ENCODE data around the gene CTH. TPM values are rescaled to one million over a fixed set of nuclear protein-coding genes. Genes with fewer than 3 reads are reported as not detected.
"Not testable (repeated sequence)": the region's sequence is repeated elsewhere in the genome, so short reads cannot be mapped to it uniquely, and the experiment has no call there.

Gene CTH
- polyA plus RNA-seq, 4 donors = 12.5 to 16.2 (median 13.9) TPM

DNA sequence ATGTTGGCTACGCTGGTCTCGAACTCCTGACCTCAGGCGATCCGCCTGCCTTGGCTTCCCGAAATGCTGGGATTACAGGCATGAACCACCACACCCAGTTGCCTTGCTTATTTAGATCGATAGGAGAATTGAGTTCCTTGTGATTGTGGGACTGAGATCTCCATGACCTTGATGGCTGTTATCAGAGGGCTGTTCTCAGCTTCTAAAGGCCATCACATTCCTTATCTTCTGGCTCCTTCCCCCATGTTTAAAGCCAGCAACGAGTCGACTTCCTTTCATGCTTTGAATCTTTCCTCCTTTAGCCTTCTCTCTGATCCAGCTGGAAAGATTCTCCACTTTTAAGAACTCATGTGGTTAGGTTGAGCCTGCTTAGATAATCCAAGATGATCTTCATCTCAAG lies 38.0 kb downstream of the CTH start:
- DNase-seq (ENCODE audit: low read depth in 4 of 4, low spot score in 3 of 4) = no peak

DNA sequence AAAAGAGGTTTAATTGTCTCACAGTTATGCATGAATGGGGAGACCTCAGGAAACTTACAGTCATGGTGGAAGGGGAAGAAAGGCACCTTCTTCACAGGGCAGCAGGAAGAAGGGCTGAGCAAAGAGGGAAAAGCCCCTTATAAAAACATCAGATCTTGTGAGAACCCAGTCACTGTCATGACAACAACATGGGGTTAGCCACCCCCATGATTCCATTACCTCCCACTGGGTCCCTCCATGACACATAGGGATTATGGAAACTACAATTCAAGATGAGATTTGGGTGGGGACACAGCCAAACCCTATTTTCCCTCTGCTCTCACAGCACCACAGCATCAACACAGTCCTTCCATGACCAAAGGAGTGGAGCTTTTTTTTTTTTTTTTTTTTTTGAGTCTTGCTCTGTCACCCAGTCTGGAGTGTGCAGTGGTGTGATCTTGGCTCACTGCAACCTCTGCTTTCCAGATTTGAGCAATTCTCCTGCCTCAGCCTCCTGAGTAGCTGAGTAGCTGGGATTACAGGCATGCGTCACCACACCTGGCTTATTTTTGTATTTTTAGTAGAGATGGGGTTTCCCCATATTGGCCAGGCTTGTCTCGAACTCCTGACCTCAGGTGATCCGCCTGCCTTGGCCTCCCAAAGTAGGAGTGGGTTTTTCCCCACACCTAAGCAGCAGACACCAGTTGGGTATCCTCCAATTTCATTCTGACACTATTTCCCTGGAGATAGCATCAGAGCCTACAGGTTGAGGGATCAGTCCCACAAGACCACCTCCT lies 41.3 kb downstream of the CTH start:
- not testable (repeated sequence) for DNase-seq (ENCODE audit: low read depth in 4 of 4, low spot score in 3 of 4)

DNA sequence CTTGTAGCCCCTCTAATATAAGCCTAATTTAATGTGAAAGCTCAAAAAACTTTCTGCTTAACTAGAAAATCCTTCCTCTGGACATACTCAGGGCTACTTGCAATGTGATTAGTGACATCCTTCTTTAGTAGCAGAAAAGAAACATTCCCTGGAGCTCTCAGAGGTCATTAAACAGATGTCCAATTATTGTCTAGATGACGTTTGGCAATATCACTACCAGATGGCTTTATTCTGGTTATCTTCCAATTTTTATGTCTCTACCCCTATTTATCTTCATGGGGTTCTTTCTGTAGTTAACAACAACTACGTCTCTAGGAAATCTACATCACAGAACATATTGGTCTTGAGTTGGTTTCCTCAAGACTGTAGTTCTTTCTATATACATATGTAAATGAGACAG lies 44.2 kb downstream of the CTH start:
- no peak for DNase-seq (ENCODE audit: low read depth in 4 of 4, low spot score in 3 of 4)

DNA sequence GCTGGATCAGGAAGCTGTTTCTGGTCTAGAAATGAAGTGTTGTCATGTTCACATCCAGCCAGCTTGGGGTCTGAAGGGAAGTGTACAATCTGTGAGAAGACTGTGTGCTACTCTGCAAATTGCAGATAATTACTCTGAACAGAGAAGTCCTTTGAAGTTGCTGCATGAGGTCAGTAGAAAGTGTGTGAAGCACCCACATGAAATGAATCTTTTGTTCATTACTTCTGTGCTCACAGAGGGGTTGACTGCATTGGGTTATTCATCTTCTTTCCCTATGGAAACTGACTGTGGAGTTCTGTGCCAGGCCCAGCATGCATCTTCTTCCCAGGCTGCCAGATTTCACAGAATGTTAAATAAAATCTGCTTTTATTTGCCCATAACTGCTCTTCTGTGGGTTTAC lies 47.1 kb downstream of the CTH start:
- no peak for DNase-seq (ENCODE audit: low read depth in 4 of 4, low spot score in 3 of 4)

DNA sequence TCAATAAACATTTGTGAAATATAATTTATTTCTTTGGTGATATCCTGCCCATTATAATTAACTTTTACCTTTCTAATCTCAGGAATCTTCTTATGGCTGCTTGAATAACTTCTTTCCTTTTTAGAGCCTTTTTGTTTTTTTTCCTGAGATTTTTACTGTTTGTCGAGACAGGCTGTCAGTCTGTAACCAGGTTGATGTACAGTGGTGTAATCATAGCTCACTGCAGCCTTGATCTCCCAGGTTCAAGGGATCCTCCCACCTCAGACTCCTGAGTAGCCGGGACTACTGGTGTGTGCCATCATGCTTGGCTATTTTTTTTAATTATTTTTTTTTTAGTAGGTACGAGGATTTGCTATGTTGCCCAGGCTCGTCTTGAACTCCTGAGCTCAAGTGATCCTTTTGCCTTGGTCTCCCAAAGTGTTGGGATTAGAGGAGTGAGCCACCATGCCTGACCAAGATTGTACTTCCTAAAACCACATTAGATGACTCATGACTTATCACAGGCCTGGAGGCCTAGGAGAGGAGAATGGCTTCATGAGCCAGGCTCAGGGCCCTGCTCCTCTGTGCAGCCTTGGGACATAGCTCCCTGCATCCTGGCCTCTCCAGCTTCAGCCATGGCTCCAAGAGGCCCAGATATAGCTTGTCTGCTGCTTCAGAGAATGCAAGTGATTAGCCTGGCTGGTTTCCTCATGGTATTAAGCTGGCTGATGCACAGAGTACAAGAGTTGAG lies 48.6 kb downstream of the CTH start:
- no peak for DNase-seq (ENCODE audit: low read depth in 4 of 4, low spot score in 3 of 4)

DNA sequence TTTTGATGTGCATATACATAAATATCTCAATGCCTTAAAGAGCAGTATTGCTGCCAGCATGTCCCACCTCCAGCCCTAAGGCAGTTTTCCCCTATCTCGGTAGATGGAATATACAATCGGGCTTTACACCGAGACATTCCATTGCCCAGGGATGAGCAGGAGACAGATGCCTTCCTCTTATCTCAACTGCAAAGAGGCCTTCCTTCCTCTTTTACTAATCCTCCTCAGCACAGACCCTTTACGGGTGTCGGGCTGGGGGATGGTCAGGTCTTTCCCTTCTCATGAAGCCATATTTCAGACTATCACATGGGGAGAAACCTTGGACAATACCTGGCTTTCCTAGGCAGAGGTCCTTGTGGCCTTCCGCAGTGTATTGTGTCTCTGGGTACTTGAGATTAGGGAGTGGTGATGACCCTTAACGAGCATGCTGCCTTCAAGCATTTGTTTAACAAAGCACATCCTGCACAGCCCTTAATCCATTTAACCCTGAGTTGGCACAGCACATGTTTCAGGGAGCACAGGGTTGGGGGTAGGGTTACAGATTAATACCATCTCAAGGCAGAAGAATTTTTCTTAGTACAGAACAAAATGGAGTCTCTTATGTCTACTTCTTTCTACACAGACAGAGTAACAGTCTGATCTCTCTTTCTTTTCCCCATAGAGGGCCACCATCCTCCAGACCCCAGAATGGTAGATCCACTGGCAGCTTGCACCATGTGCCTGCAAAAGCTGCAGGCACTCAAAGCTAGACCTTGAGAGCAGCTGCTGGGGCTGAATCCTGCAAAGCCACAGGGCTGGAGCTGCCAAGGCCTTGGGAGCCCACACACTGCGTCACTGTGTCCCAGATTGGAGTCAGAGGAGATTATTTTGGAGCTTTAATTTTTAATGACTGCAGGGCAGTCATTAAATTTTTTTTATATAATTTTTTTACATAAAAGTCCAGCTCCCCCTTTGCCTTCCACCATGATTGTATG lies 50.0 kb downstream of the CTH start:
- DNase-seq (ENCODE audit: low read depth in 4 of 4, low spot score in 3 of 4) = not testable (repeated sequence)

DNA sequence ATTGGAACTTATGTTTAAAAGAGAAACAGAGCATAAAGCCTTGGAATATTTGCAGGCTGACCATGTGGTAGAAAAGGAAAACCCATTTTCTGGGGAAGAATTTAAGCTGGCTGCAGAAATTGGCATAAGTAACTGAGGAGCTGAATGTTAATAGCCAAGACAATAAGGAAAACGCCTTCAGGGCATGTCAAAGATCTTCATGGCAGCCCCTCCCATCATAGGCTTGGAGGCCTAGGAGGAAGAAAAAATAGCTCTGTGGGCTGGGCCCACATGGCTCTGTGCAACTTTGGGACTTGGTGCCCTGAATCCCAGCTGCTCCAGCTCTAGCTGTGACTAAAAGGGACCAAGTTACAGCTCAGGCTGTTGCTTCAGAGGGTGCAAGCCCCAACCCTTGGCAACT lies 51.5 kb downstream of the CTH start:
- no peak for DNase-seq (ENCODE audit: low read depth in 4 of 4, low spot score in 3 of 4)

DNA sequence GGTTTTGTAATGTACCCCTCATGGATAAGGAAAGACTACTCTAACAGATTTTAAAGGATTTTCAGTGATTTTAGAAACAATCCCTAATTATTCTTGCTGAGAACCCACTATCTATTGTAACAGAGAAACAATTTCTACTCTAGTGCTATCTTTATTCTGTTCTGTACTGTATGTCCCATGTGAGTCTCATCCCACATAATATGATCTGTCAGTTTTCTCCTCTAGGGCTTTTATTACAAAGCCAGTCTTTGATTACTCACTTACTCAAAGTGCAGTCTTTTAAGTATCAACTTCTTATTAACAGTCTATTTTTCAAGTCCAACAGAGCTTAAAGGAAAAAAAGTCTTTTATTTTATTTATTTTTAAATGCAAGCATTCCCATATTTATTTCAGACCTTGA lies 54.8 kb downstream of the CTH start:
- DNase-seq (ENCODE audit: low read depth in 4 of 4, low spot score in 3 of 4) = no peak

DNA sequence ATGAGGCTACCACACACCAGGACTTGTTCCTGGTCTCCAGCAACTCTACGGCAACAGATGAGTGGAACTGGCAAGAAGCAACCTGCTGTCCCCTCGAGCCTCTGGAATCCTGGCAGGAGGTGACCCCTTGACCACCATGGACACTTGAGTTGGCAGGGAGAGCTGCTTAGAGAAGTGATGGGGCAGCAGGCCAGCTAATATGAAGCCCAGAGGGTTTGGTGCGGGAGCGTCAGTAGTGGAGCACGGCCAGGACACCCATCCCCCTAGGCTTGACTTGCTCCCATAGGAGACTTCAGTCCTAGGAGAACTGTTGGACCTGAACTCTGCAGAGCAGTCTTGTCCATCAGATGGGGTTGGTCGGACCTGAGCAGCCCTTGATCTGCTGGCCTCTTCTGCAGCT lies 56.5 kb downstream of the CTH start:
- DNase-seq (ENCODE audit: low read depth in 4 of 4, low spot score in 3 of 4) = no peak

DNA sequence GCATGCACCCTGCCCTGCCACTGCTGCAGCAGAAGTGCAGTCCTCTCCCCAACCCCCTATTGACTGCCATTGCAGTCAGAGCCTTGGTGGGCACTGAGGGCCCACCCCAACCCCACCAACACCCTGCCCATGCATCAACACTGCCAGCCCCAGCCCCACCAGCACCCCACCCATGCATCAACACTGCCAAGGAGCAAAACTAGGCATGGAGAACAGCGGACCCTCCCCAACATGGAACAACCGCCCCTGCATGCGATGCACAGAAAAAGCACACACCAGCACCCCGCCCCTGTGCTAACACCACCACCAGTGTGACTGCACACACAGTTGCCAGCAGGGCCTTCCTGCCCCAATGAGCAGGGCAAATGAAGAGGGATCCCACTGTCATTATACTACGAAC lies 57.1 kb downstream of the CTH start:
- DNase-seq (ENCODE audit: low read depth in 4 of 4, low spot score in 3 of 4) = no peak

DNA sequence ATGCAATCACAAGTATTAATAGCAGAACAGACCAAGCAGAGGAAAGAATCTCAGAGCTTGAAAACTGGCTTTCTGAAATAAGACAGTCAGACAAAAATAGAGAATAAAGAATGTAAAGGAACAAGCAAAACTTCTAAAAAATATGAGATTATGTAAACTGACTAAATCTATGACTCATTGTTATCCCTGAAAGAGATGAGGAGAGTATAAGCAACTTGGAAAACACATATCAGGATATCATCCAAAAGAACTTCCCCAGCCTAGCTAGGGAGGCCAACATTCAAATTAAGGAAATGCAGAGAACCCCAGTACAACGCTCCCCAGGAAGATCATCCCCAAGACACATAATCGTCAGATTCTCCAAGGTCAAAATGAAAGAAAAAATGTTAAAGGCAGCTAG lies 58.1 kb downstream of the CTH start:
- DNase-seq (ENCODE audit: low read depth in 4 of 4, low spot score in 3 of 4) = not testable (repeated sequence)

DNA sequence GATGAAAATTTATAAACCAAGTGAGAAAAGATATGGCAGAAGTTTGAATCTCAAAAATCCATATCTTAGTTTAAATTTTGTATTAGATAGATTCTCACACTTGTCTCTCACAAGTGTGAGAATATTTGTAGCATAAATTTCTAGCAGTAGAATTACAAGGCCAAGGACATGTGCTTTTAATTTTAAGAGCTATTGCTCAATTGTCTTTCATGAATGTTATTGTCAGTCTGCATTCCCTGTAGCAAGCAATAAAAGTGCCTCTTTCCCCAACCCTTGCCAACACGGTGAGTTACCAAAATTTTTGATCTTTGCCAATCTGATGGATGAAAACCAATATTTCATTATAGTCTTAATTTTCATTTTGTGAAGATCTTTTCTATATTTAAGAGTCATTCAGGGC lies 64.0 kb downstream of the CTH start:
- DNase-seq (ENCODE audit: low read depth in 4 of 4, low spot score in 3 of 4) = no peak

DNA sequence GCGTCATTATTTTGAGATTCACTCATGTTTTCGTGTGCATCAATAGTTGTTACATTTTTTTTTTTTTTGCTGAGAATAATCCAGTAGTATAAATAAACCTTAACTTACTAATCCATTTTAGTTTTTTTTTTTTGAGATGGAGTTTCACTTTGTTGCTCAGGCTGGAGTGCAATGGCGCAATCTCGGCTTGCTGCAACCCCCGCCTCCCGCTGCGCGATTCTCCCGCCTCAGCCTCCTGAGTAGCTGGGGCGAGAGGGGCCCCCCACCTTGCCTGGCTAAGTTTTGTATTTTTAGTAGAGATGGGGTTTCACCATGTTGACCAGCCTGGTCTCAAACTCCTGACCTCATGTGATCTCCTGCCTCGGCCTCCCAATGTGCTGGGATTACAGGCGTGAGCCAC lies 66.0 kb downstream of the CTH start:
- no peak for DNase-seq (ENCODE audit: low read depth in 4 of 4, low spot score in 3 of 4)

DNA sequence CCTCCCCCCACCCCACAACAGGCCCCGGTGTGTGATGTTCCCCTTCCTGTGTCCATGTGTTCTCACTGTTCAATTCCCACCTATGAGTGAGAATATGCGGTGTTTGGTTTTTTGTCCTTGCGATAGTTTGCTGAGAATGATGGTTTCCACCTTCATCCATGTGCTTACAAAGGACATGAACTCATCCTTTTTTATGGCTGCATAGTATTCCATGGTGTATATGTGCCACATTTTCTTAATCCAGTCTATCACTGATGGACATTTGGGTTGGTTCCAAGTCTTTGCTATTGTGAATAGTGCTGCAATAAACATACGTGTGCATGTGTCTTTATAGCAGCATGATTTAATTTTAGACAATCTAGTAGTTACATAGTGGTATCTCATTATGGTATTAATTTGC lies 66.8 kb downstream of the CTH start:
- not testable (repeated sequence) for DNase-seq (ENCODE audit: low read depth in 4 of 4, low spot score in 3 of 4)

DNA sequence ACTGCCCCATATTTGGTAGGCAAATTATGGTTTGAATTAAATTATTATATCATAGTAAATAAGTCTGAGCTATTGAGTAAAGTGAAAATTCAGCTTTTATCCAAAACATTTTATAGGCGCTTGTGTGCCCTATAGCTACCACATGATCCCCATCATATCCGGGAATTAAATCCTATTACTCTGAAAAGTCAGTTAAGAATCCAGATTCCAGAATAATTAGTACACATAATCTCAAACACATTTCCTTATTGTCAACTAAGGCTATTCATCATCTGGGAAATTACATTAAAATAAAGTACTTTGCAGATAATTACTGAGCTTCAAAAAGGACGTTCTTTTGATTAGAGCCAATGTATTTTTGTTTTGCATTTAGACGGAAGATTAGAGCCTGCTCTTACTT lies 72.3 kb downstream of the CTH start:
- DNase-seq (ENCODE audit: low read depth in 4 of 4, low spot score in 3 of 4) = no peak

DNA sequence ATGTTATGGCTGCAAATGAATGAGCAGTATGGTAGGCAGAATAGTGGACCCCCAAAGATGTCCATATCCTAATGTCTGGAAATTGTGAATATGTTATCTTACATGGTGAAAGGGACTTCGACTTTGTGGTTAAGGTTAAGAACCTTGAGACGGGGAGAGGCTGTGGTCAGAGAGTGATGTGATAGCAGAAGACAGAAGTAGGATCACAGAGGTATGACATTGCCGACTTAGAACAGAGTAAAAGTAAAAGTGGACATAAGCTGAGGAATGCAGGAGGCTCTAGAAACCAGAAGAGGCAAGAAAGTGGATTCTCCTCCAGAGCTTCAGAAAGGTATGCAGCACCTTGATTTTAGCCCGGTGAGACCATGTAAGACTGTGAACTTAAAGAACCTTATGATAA lies 74.6 kb downstream of the CTH start:
- DNase-seq (ENCODE audit: low read depth in 4 of 4, low spot score in 3 of 4) = no peak

DNA sequence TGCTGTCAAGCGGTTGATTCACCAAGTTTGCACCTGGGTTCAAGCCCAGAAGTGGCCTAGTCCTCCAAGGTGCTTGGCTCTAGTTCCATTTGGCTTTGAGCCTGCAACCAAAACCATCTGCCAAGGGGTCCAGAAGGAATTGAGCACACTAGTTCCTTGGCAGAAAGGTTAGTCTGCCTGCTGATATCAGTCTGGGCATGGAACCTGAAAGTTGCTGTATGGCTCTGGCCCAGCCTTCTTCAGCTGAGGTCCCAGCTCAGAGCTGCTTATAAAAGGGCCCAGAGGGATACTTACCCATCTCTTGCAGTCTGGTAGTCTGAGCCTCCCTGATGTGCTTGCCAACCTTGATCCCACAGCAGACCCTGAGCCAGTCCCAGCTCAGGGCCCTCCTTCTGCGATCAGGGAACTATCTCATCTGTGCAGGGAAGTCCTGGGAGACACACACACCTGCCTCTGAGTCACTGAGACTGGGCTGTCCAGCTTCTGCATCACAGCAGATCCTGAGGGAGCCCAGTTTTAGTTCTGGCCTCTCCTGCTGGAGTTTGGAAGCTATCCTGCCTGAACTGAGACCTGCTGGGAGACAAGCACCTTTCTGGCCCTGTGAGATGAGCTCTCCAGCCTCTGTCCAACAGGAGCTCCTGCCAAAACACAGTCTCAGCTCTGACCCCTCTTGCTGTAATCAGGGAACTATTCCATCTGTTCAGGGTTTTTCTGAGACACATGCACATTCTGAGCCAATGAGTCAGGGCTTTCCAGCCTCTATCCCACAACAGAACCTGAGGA lies 75.8 kb downstream of the CTH start:
- no peak for DNase-seq (ENCODE audit: low read depth in 4 of 4, low spot score in 3 of 4)

DNA sequence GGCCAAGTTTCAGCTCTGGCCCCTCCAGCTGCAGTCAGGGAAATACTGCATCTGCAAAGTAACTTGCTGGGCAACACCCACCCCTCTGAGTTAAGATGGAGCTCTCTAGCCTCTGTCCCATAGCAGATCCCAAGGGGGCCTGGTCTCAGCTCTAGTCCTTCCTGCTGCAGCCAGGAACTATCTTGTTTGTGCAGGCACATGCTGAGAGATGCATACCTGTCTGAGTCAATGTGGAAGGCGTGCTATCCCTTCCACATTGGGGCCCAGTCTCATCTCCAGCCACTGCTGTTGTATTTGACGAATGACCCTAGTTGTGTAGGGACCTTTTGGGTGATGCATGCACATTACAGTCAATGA lies 76.4 kb downstream of the CTH start:
- DNase-seq (ENCODE audit: low read depth in 4 of 4, low spot score in 3 of 4) = no peak

DNA sequence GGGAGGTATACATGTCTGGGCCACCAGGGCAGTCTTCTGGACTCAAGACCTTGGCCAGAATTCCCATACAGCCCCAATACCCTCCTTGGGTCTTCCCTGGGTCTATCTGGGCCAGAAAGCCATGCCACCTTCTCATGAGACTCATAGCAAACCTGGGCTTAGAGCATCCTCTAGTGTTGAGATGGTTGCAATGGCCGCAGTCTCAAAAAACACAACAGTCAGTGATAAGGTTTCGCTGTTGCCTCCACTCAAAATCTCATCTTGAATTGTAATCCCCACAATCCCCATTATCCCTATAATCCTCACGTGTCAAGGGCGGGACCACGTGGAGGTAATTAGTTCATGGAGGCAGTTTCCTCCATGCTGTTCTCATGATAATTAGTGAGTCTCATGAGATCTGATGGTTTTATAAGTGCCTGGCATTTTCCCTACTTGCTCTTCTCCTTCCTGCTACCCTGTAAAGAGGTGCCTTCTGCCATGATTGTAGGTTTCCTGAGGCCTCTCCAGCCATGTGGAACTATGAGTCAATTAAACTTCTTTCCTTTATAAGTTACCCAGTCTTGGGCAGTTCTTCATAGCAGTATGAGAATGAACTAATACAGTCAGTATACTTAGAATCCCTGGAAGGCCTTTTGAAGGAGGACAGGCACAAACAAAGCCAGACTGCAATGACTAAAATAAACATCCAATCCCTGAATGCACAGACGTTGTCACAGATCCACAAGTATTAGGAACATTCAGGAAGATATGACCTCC lies 77.0 kb downstream of the CTH start:
- no peak for DNase-seq (ENCODE audit: low read depth in 4 of 4, low spot score in 3 of 4)
